WERI-Rb-1 (cell line): ENCODE measurements around the gene ZNF518A.
"Not testable (repeated sequence)": the region's sequence is repeated elsewhere in the genome, so short reads cannot be mapped to it uniquely, and the experiment has no call there.

ENCODE experiments used
- DNase-seq: peaks from one replicate; pipeline ENCODE4 v3.0.0-alpha.2; 2020
- H3K27ac ChIP-seq: fragments of 250-450 bp; sonication (Bioruptor Pico); 2 replicates; pipeline ENCODE4 v1.5.1; 2020; ENCODE audit warnings: mild to moderate bottlenecking, moderate library complexity
- H3K27me3 ChIP-seq: fragments of 250-450 bp; sonication (Bioruptor Pico); 2 replicates; pipeline ENCODE4 v1.5.1; 2021; ENCODE audit warnings: mild to moderate bottlenecking, low read depth, moderate library complexity; ENCODE audit not compliant: insufficient read depth, severe bottlenecking
- H3K36me3 ChIP-seq: fragments of 250-450 bp; sonication (Bioruptor Pico); 2 replicates; pipeline ENCODE4 v1.5.1; 2020; ENCODE audit warnings: mild to moderate bottlenecking, moderate library complexity
- H3K4me3 ChIP-seq: 2 replicates; pipeline ENCODE4 v1.5.1; 2011; ENCODE audit warnings: low read depth, mild to moderate bottlenecking, control low read depth, low read length
- H3K9me3 ChIP-seq: fragments of 250-450 bp; sonication (Bioruptor Pico); 2 replicates; pipeline ENCODE4 v1.5.1; 2021; ENCODE audit warnings: mild to moderate bottlenecking, moderate library complexity; ENCODE audit not compliant: severe bottlenecking
- CTCF ChIP-seq: IDR thresholded peaks from 2 replicates; pipeline ENCODE4 v1.5.1; 2011; ENCODE audit warnings: low read depth, mild to moderate bottlenecking, control low read depth, inconsistent platforms, low read length

The ZNF518A gene

GRCh38 chr10:96168546-96168945 is 38.4 kb downstream of the ZNF518A start:
- DNase-seq: no peak
- Histone ChIP-seq H3K27me3 (no peaks in the 10 kb centered on the region), H3K4me3 (no peak overlapping the region), H3K27ac (no peak overlapping the region), H3K9me3 (no peaks in the 10 kb centered on the region), H3K36me3 (no peaks in the 10 kb centered on the region)
- no peak for TF ChIP-seq CTCF

- Histone ChIP-seq H3K4me3 (no peak overlapping the region), H3K36me3 (no peaks in the 10 kb centered on the region), H3K27me3 (no peaks in the 10 kb centered on the region), H3K9me3 (no peaks in the 10 kb centered on the region), H3K27ac (no peak overlapping the region)
- no peak for TF ChIP-seq CTCF
- DNase-seq: no peak
These were observed 40.1 kb downstream of the ZNF518A start for GRCh38 chr10:96170230-96170629.

- DNase-seq: no peak
- H3K27ac ChIP-seq: no peak overlapping the region
- no peaks in the 10 kb centered on the region for H3K27me3 ChIP-seq
- H3K4me3 ChIP-seq: no peak overlapping the region
- no peaks in the 10 kb centered on the region for H3K36me3 ChIP-seq
- peaks cover 12% of the 10 kb centered on the region for H3K9me3 ChIP-seq
- no peak for TF ChIP-seq CTCF
These were observed 42.6 kb downstream of the ZNF518A start for GRCh38 chr10:96172666-96173065.

- H3K27ac ChIP-seq: no peak overlapping the region
- no peak for DNase-seq
- H3K9me3 ChIP-seq: peaks cover 12% of the 10 kb centered on the region
- H3K27me3 ChIP-seq: no peaks in the 10 kb centered on the region
- no peaks in the 10 kb centered on the region for H3K36me3 ChIP-seq
- no peak for TF ChIP-seq CTCF
- no peak overlapping the region for H3K4me3 ChIP-seq
These were observed 46.9 kb downstream of the ZNF518A start for GRCh38 chr10:96176985-96177384.

GRCh38 chr10:96188421-96188820 is 58.3 kb downstream of the ZNF518A start:
- Histone ChIP-seq H3K27ac (no peak overlapping the region), H3K9me3 (no peaks in the 10 kb centered on the region), H3K4me3 (no peak overlapping the region), H3K27me3 (no peaks in the 10 kb centered on the region), H3K36me3 (no peaks in the 10 kb centered on the region)
- no peak for TF ChIP-seq CTCF
- no peak for DNase-seq

GRCh38 chr10:96188916-96189315 is 58.8 kb downstream of the ZNF518A start:
- no peaks in the 10 kb centered on the region for H3K9me3 ChIP-seq
- no peak overlapping the region for H3K27ac ChIP-seq
- no peaks in the 10 kb centered on the region for H3K36me3 ChIP-seq
- H3K4me3 ChIP-seq: no peak overlapping the region
- H3K27me3 ChIP-seq: no peaks in the 10 kb centered on the region
- TF ChIP-seq CTCF: no peak
- no peak for DNase-seq

GRCh38 chr10:96189505-96189904 is 59.4 kb downstream of the ZNF518A start:
- H3K27ac ChIP-seq, H3K27me3 ChIP-seq, H3K36me3 ChIP-seq, H3K4me3 ChIP-seq, DNase-seq, H3K9me3 ChIP-seq: not testable (repeated sequence)
